Gastrocnemius medialis (tissue), 4 donors: ENCODE results near the gene COBLL1. TPM values are rescaled to one million over a fixed set of nuclear protein-coding genes. Genes with fewer than 3 reads are reported as not detected.

ENCODE experiments used
- ATAC-seq, 2 donors: fragments of 150-250 bp; one replicate each; pipeline ENCODE4 v1.9.1; 2016
- DNase-seq, 2 donors: peaks; one replicate each; pipeline ENCODE4 v3.0.0-alpha.2; 2019
- H3K27ac ChIP-seq, 4 donors: fragments of 200-600 bp; sonication (generic); 1 replicate in 1 of 4; 2 replicates in 3 of 4; pipeline ENCODE4 v1.5.1; 2016 to 2018; ENCODE audit warnings: mild to moderate bottlenecking in 2 of 4, moderate library complexity in 1 of 4
- H3K27me3 ChIP-seq, 3 donors: fragments of 200-600 bp; sonication (generic) in 2 of 3; 1 replicate in 1 of 3; 2 replicates in 2 of 3; pipeline versions ENCODE4 v1.5.1 to v1.6.0; 2016 to 2019; ENCODE audit warnings: mild to moderate bottlenecking in 1 of 3, moderate library complexity in 1 of 3
- H3K36me3 ChIP-seq, 2 donors: fragments of 200-600 bp; sonication (generic) in 1 of 2; one replicate each; pipeline ENCODE4 v1.5.1; 2017 to 2018
- H3K4me1 ChIP-seq, 2 donors: fragments of 200-600 bp; sonication (generic) in 1 of 2; one replicate each; pipeline ENCODE4 v1.5.1; 2016 to 2017; ENCODE audit warnings: mild to moderate bottlenecking in 2 of 2
- H3K4me3 ChIP-seq, 4 donors: fragments of 200-600 bp; sonication (generic) in 3 of 4; 1 replicate in 1 of 4; 2 replicates in 3 of 4; pipeline ENCODE4 v1.5.1; 2016 to 2019; ENCODE audit warnings: mild to moderate bottlenecking in 2 of 4
- H3K9me3 ChIP-seq, 3 donors: fragments of 200-600 bp; sonication (generic) in 2 of 3; 1 replicate in 1 of 3; 2 replicates in 2 of 3; pipeline ENCODE4 v1.5.1; 2016 to 2019
- POLR2A ChIP-seq, 2 donors: fragments of 450-650 bp; IDR thresholded peaks; one replicate each; pipeline ENCODE4 v1.6.1; 2017; ENCODE audit warnings: antibody characterized with exemption in 2 of 2, mild to moderate bottlenecking in 2 of 2, moderate library complexity in 2 of 2
- in situ Hi-C, 4 donors: fragments of 200-750 bp; cut with MboI; loops; one replicate each; pipeline versions ENCODE4 v1.15.0 to v1.8.0; 2017; ENCODE audit warnings: low sequenced_read_pairs in 4 of 4
- intact Hi-C: fragments of 100-400 bp; cut with DNase I; formaldehyde crosslinking; loops from one replicate; pipeline ENCODE4 v1.15.1; 2023; ENCODE audit warnings: low total_unique reads
- total RNA-seq, 4 donors: library from RNA; depleted of rRNA; stranded (reverse); fragments of >200 nt; gene quantifications; one replicate each; pipeline versions ENCODE4 v1.1.0 to v1.2.3, GENCODE V29; 2016
- TF ChIP-seq, protein P1 (sequence below), 5 experiments: fragments of 450-650 bp in 3 of 5; fragments of 200-600 bp in 2 of 5; sonication (generic) in 2 of 5; IDR thresholded peaks in 4 of 5; conservative IDR thresholded peaks in 1 of 5; 1 replicate in 4 of 5; 2 replicates in 1 of 5; pipeline ENCODE4 v1.5.1; 2016 to 2019; ENCODE audit warnings: antibody characterized with exemption in 5 of 5, mild to moderate bottlenecking in 3 of 5, moderate library complexity in 3 of 5

The COBLL1 gene
- total RNA-seq, 4 donors from 2014 or later = 1.9 to 9.6 (median 4.0) TPM

DNA sequence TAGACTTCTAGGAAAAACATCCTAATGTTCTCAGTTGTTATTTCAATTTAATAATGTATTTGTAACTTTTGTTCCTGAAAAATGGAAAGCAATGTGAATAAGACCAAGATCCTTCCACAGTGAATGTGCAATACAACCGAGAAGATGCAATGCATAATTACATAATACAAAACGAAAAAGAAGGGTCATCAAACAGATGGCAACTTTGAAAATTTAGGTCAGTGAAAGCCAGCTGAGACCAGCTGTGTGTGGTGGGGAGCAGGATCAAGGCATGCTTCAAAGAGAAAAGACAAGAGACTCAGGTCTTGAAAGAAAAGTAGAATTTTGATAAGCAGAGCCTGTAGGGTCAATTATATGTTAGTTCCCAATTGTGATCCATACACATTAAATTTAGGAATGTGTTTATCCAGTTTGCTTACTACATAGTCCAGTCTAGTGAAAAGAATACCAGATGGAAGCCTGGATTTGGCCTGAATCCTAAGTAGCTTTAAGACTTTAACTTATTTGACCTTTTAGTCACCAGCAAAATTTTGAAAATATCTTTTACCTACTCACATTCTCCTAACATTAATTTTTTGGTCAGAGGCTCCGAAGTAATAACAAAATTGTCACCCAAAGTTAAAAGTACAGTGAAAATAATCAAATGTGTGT is 93.7 kb downstream of the COBLL1 start:
- Histone ChIP-seq H3K4me1 (no peaks in the 10 kb centered on the region), H3K4me3 (no peak overlapping the region), H3K36me3 (no peaks in the 10 kb centered on the region), H3K27ac (no peak overlapping the region), H3K27me3 (no peaks in the 10 kb centered on the region), H3K9me3 (no peaks in the 10 kb centered on the region)
- DNase-seq (no peak), ATAC-seq (no peak)
- in situ Hi-C loops (loop anchor here in 1 of 4 donors (25.0 kb wide), 1 partner anchor 164 kb away; no protein-coding TSS in a partner anchor), intact Hi-C loops (no loop called here)
- no peak for TF ChIP-seq POLR2A (IDR thresholded peaks at IDR 0.05)
- TF ChIP-seq, protein P1, sequence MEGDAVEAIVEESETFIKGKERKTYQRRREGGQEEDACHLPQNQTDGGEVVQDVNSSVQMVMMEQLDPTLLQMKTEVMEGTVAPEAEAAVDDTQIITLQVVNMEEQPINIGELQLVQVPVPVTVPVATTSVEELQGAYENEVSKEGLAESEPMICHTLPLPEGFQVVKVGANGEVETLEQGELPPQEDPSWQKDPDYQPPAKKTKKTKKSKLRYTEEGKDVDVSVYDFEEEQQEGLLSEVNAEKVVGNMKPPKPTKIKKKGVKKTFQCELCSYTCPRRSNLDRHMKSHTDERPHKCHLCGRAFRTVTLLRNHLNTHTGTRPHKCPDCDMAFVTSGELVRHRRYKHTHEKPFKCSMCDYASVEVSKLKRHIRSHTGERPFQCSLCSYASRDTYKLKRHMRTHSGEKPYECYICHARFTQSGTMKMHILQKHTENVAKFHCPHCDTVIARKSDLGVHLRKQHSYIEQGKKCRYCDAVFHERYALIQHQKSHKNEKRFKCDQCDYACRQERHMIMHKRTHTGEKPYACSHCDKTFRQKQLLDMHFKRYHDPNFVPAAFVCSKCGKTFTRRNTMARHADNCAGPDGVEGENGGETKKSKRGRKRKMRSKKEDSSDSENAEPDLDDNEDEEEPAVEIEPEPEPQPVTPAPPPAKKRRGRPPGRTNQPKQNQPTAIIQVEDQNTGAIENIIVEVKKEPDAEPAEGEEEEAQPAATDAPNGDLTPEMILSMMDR (IDR thresholded peaks at IDR 0.05 in 4 of 5, conservative IDR thresholded peaks at IDR 0.05 in 1 of 5) = no peak

DNA sequence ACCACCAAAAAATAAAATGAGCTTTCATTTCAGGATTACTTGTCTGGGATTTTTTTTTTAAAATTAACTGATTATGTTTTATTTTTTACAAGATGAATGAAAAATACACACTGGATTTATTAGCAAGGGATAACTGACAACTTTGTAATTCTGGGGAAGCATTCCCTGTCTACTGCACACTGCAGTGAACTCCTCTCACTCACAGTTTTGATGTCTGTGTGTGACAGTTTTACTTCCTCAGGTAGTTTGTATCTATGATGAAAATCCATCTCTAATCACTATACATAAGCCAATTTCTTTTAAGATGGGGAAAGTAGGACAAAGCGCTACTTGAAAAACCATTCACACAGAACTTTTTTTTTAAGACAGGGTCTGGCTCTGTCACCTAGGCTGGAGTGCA is 94.5 kb downstream of the COBLL1 start:
- Histone ChIP-seq H3K4me3 (no peak overlapping the region), H3K9me3 (no peaks in the 10 kb centered on the region), H3K27me3 (no peaks in the 10 kb centered on the region), H3K36me3 (no peaks in the 10 kb centered on the region), H3K4me1 (no peaks in the 10 kb centered on the region), H3K27ac (no peak overlapping the region)
- DNase-seq (no peak), ATAC-seq (no peak)
- intact Hi-C loops (no loop called here), in situ Hi-C loops (loop anchor here in 1 of 4 donors (25.0 kb wide), 1 partner anchor 165 kb away; no protein-coding TSS in a partner anchor)
- TF ChIP-seq, protein P1 (IDR thresholded peaks at IDR 0.05 in 4 of 5, conservative IDR thresholded peaks at IDR 0.05 in 1 of 5) = no peak
- no peak for TF ChIP-seq POLR2A (IDR thresholded peaks at IDR 0.05)

DNA sequence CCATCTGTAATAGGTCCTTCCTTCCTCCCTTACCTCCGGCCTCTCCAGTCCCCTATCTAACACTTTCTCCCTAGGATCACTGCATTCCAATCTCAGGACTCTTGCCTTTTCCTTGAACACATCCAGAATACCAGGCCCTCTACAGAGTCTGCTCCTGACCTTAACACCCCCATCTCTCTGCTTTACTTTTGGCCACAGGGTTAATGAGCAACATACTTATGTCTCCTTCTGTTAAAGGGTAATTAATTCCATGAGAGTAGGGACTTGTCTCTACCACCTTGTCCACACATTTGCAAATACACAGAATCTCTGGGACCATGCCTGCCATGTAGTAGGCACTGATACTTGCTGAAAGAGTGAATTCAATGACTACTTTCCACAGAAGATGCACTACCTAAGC is 94.9 kb downstream of the COBLL1 start:
- Histone ChIP-seq H3K4me3 (no peak overlapping the region), H3K9me3 (no peaks in the 10 kb centered on the region), H3K27me3 (no peaks in the 10 kb centered on the region), H3K36me3 (no peaks in the 10 kb centered on the region), H3K4me1 (no peaks in the 10 kb centered on the region), H3K27ac (no peak overlapping the region)
- TF ChIP-seq POLR2A (IDR thresholded peaks at IDR 0.05) = no peak
- TF ChIP-seq, protein P1 (IDR thresholded peaks at IDR 0.05 in 4 of 5, conservative IDR thresholded peaks at IDR 0.05 in 1 of 5) = no peak
- in situ Hi-C loops (loop anchor here in 1 of 4 donors (25.0 kb wide), 1 partner anchor 166 kb away; no protein-coding TSS in a partner anchor), intact Hi-C loops (no loop called here)
- DNase-seq (no peak), ATAC-seq (no peak)

DNA sequence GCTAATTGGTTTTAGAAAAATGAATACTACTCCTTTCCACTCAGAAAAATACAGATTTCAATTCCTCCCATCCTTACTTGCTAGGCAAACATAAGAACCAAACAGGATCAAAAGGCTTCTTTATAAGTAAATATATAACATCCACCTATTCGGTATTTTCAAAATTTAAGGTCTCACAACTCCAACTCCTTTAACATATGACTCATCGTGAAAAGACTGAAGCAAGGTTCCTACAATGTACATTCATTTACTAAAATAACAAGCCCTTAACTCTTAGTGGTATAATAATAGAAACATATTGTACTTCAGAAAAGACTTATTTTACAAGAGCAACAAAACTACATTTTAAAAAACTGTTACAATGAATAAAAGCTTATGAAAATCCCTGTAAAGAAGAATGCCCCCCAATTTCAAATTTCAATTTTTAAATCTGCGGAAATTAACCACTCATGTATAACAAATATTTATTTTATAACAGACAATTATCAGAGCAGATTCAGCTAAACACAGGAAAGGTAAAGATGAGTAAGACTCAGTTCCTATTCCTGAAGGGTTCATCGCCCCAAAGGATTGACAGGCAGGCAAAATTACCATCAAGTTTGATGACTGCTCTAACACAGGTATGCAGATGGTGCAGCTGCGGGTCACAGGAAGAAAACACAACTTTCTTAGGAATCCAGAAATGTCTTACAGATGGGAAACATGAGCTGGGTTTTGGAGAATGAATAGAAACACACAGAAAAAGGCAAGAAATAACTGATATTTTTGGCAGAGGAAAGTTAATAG is 96.4 kb downstream of the COBLL1 start:
- intact Hi-C loops = no loop called here
- no peak overlapping the region for H3K27ac ChIP-seq
- no peaks in the 10 kb centered on the region for H3K4me1 ChIP-seq
- H3K4me3 ChIP-seq = no peak overlapping the region
- no peaks in the 10 kb centered on the region for H3K9me3 ChIP-seq
- no peak for TF ChIP-seq POLR2A (IDR thresholded peaks at IDR 0.05)
- TF ChIP-seq, protein P1 (IDR thresholded peaks at IDR 0.05 in 4 of 5, conservative IDR thresholded peaks at IDR 0.05 in 1 of 5) = no peak
- no peaks in the 10 kb centered on the region for H3K36me3 ChIP-seq
- no peak for DNase-seq
- in situ Hi-C loops = loop anchor here in 1 of 4 donors (25.0 kb wide), 1 partner anchor 167 kb away; no protein-coding TSS in a partner anchor
- ATAC-seq = no peak
- H3K27me3 ChIP-seq = no peaks in the 10 kb centered on the region
